Measurements from ENCODE around the gene RLN3. TPM values are rescaled to one million over a fixed set of nuclear protein-coding genes. Genes with fewer than 3 reads are reported as not detected.

The RLN3 gene
- total and polyA plus RNA-seq, 9 of the 15 experiments (the other 6 are each of a cell fraction or from before 2014, with no cell fraction given) = 0.31 to 1.2 (median 0.71) TPM; not detected in 6

- Histone ChIP-seq H3K4me3 (no peak overlapping the region), H3K9me3 (replicated peaks; ENCODE audit: control insufficient read depth, insufficient read depth, low read depth, low read length) (no peaks in the 10 kb centered on the region), H3K4me2 (ENCODE audit: insufficient read depth, low read length) (no peak overlapping the region), H2AFZ (ENCODE audit: low read depth, low read length) (no peak overlapping the region), H3K9ac (ENCODE audit: insufficient read depth in 1 of 2, low read depth in 2 of 2, low read length in 2 of 2) (peak overlapping the region in 1 of 2 experiments; percentile 76; a peak in 1 of 4 replicates), H4K20me1 (replicated peaks; ENCODE audit: control insufficient read depth, insufficient read depth, low read length) (no peaks in the 10 kb centered on the region), H3K79me2 (ENCODE audit: control insufficient read depth, insufficient read depth, low read length) (no peaks in the 10 kb centered on the region), H3K27ac (ENCODE audit: extremely low read depth, low read depth, low read length) (no peak overlapping the region), H3K9me1 (ENCODE audit: control insufficient read depth, insufficient read depth, low read length) (peaks cover 6% of the 10 kb centered on the region), H3K4me1 (replicated peaks in 1 of 2; ENCODE audit: control insufficient read depth in 2 of 2, insufficient read depth in 2 of 2, low read length in 2 of 2) (peaks cover 0 to 55% of the 10 kb centered on the region in 2 experiments; a peak in 2 of 5 replicates), H3K36me3 (ENCODE audit: control insufficient read depth, insufficient read depth, low read length) (peaks cover 35% of the 10 kb centered on the region; the same call in 1 of the 3 replicates), H3K27me3 (ENCODE audit: control insufficient read depth in 2 of 2, insufficient read depth in 2 of 2, low read length in 2 of 2) (no peaks in the 10 kb centered on the region)
- ATAC-seq (no peak), DNase-seq (ENCODE audit: extremely low read depth in 1 of 4, low spot score in 3 of 4) (no peak), FAIRE-seq (no peak)
- POLR2A ChIA-PET = interaction anchor here (0.6 to 1.4 kb wide), 4 partner anchors 22 to 155 kb away, joined by 3 to 9 read pairs (median 4); partner anchors contain the start of gene RFX1
- CTCF ChIA-PET (ENCODE audit: low intra/inter-chr PET ratio) = no interaction called here
- WGBS (ENCODE audit: insufficient coverage, low coverage, missing lambda C conversion rate) = 86% methylated on average over 23 of the region's 25 CpGs
- in situ Hi-C loops (cut with MboI) (no loop called here), intact Hi-C loops (cut with micrococcal nuclease) (no loop called here)
- no TSS peak for BruUV-seq (replicated peaks)
- TF ChIP-seq CHD7 (IDR thresholded peaks at IDR 0.05; ENCODE audit: low read depth, low read length) (no peak), ZNF121 (CRISPR knock-in tag; conservative IDR thresholded peaks at IDR 0.05) (peak; percentile 48; the same call in 1 of the 2 replicates), CEBPB (tag; IDR thresholded peaks at IDR 0.05) (0 out of 2 replicates have a peak, but pooled peaks have one; percentile 26), KDM1A (IDR thresholded peaks at IDR 0.05) (0 out of 4 replicates have a peak, but pooled peaks of 1 of the 2 experiments have one; percentile 14), KLF6 (CRISPR knock-in tag; IDR thresholded peaks at IDR 0.05; ENCODE audit: borderline replicate concordance) (no peak)
Measured at GRCh38 chr19:13984875-13985741, 42.8 kb upstream of the RLN3 start.

Data from K562 (cell line).